OCI-LY3 (cell line): Measurements from ENCODE around the gene GNRHR.

Experiments
- H2AFZ ChIP-seq: fragments of 200-600, 300-600 bp; shearing (Covaris generic); 2 replicates; pipeline ENCODE4 v1.6.0; 2014; ENCODE audit warnings: antibody characterized with exemption, low read depth, low read length
- H3K27ac ChIP-seq: fragments of 200-600, 300-600 bp; sonication (generic); 2 replicates; pipeline ENCODE4 v1.5.1; 2014; ENCODE audit warnings: mild to moderate bottlenecking, low read length, moderate library complexity, mixed read lengths
- H3K27me3 ChIP-seq: fragments of 200-600, 300-600 bp; sonication (generic); 2 replicates; pipeline ENCODE4 v1.6.1; 2014; ENCODE audit warnings: low read depth, low read length, mixed read lengths
- H3K36me3 ChIP-seq: fragments of 200-600, 300-600 bp; sonication (generic); replicated peaks from 2 replicates; pipeline ENCODE3; 2014; ENCODE audit warnings: low read depth, low read length, mixed read lengths
- H3K4me1 ChIP-seq: fragments of 300-600, 200-600 bp; sonication (generic); 2 replicates; pipeline ENCODE4 v1.6.1; 2014; ENCODE audit warnings: low read length, mixed read lengths
- H3K4me2 ChIP-seq: fragments of 200-600, 300-600 bp; sonication (generic); 2 replicates; pipeline ENCODE4 v1.6.1; 2014; ENCODE audit warnings: low read length, mixed read lengths
- H3K4me3 ChIP-seq: fragments of 300-600, 200-600 bp; sonication (generic); 2 replicates; pipeline ENCODE4 v1.5.1; 2014; ENCODE audit warnings: antibody characterized with exemption, mild to moderate bottlenecking, low read length, moderate library complexity
- H3K79me2 ChIP-seq: fragments of 300-600, 200-600 bp; shearing (Covaris generic); 2 replicates; pipeline ENCODE4 v1.6.1; 2014; ENCODE audit warnings: mild to moderate bottlenecking, low read length, mixed read lengths
- H3K9ac ChIP-seq: fragments of 300-600, 200-600 bp; shearing (Covaris generic); 2 replicates; pipeline ENCODE4 v1.6.0; 2014; ENCODE audit warnings: mild to moderate bottlenecking, low read length, moderate library complexity
- H3K9me3 ChIP-seq: fragments of 200-600, 300-600 bp; shearing (Covaris generic); 2 replicates; pipeline ENCODE4 v1.6.1; 2014; ENCODE audit warnings: low read length, mixed read lengths; ENCODE audit not compliant: insufficient read depth
- H4K20me1 ChIP-seq: fragments of 200-600, 300-600 bp; sonication (generic); 2 replicates; pipeline ENCODE4 v1.6.1; 2016; ENCODE audit warnings: low read length, mixed read lengths; ENCODE audit not compliant: insufficient read depth
- CTCF ChIP-seq: fragments of 200-600, 300-600 bp; sonication (generic); IDR thresholded peaks from 2 replicates; pipeline ENCODE4 v1.5.1; 2014; ENCODE audit warnings: antibody characterized with exemption, low read length, low read depth
- EZH2phosphoT487 ChIP-seq: fragments of 200-600 bp; shearing (Covaris generic); IDR thresholded peaks from 2 replicates; pipeline ENCODE4 v1.6.1; 2018; ENCODE audit warnings: antibody characterized with exemption, mixed run types, low read depth

The GNRHR gene

GRCh38 chr4:67725132-67725531 is 29.1 kb downstream of the GNRHR start:
- no peak overlapping the region for H3K4me2 ChIP-seq
- H3K4me3 ChIP-seq = no peak overlapping the region
- TF ChIP-seq EZH2phosphoT487 (no peak), CTCF (no peak)

GRCh38 chr4:67723949-67724348 is 30.2 kb downstream of the GNRHR start:
- no peaks in the 10 kb centered on the region for H4K20me1 ChIP-seq
- TF ChIP-seq EZH2phosphoT487 (no peak), CTCF (no peak)

More at GRCh38 chr4:67725132-67725531, 29.1 kb downstream of the GNRHR start:
- no peak overlapping the region for H3K27ac ChIP-seq
- H2AFZ ChIP-seq = no peak overlapping the region
- no peak overlapping the region for H3K9ac ChIP-seq
- H3K79me2 ChIP-seq = no peaks in the 10 kb centered on the region
- no peaks in the 10 kb centered on the region for H3K4me1 ChIP-seq
- H3K9me3 ChIP-seq = peaks cover 7% of the 10 kb centered on the region; the same call in 1 of the 2 replicates
- H3K27me3 ChIP-seq = no peaks in the 10 kb centered on the region
- peaks cover 22% of the 10 kb centered on the region for H3K36me3 ChIP-seq
- no peaks in the 10 kb centered on the region for H4K20me1 ChIP-seq

GRCh38 chr4:67723341-67723740 is 30.8 kb downstream of the GNRHR start:
- H3K4me1 ChIP-seq = no peaks in the 10 kb centered on the region
- H3K36me3 ChIP-seq = peaks cover 24% of the 10 kb centered on the region
- TF ChIP-seq EZH2phosphoT487 (no peak), CTCF (no peak)
- no peaks in the 10 kb centered on the region for H4K20me1 ChIP-seq
- H3K4me2 ChIP-seq = no peak overlapping the region
- no peaks in the 10 kb centered on the region for H3K79me2 ChIP-seq
- H3K4me3 ChIP-seq = no peak overlapping the region
- no peak overlapping the region for H3K27ac ChIP-seq
- H2AFZ ChIP-seq = no peak overlapping the region
- H3K9ac ChIP-seq = no peak overlapping the region
- H3K9me3 ChIP-seq = peaks cover 7% of the 10 kb centered on the region; the same call in 1 of the 2 replicates
- H3K27me3 ChIP-seq = no peaks in the 10 kb centered on the region

More at GRCh38 chr4:67723949-67724348, 30.2 kb downstream of the GNRHR start:
- H3K4me2 ChIP-seq = no peak overlapping the region
- no peaks in the 10 kb centered on the region for H3K27me3 ChIP-seq
- peaks cover 7% of the 10 kb centered on the region; the same call in 1 of the 2 replicates for H3K9me3 ChIP-seq
- H2AFZ ChIP-seq = no peak overlapping the region
- no peaks in the 10 kb centered on the region for H3K79me2 ChIP-seq
- no peak overlapping the region for H3K4me3 ChIP-seq
- H3K9ac ChIP-seq = no peak overlapping the region
- no peak overlapping the region for H3K27ac ChIP-seq
- H3K4me1 ChIP-seq = no peaks in the 10 kb centered on the region
- H3K36me3 ChIP-seq = peaks cover 24% of the 10 kb centered on the region

- Histone ChIP-seq H3K79me2 (no peaks in the 10 kb centered on the region), H3K36me3 (peaks cover 16% of the 10 kb centered on the region), H2AFZ (no peak overlapping the region), H3K4me3 (no peak overlapping the region), H3K9me3 (no peaks in the 10 kb centered on the region), H3K9ac (no peak overlapping the region), H3K27ac (no peak overlapping the region), H3K4me2 (no peak overlapping the region), H3K4me1 (no peaks in the 10 kb centered on the region), H3K27me3 (no peaks in the 10 kb centered on the region), H4K20me1 (no peaks in the 10 kb centered on the region)
- TF ChIP-seq EZH2phosphoT487 = no peak
- no peak for TF ChIP-seq CTCF
Measured at GRCh38 chr4:67721770-67722597, 32.2 kb downstream of the GNRHR start.
